Heart left ventricle (tissue), 13 donors: ENCODE results near the gene TRPM3.

Source experiments
- CTCF ChIP-seq, 12 donors: fragments of 200-600 bp; sonication (generic) in 4 of 12; IDR thresholded peaks; one replicate each; pipeline versions ENCODE4 v1.5.0 to v1.8.0; 2018 to 2022; ENCODE audit warnings: antibody characterized with exemption in 12 of 12, mild to moderate bottlenecking in 5 of 12
- POLR2A ChIP-seq, 2 donors: fragments of 450-650 bp; IDR thresholded peaks; one replicate each; pipeline ENCODE4 v1.6.1; 2017; ENCODE audit warnings: antibody characterized with exemption in 2 of 2, mild to moderate bottlenecking in 2 of 2, moderate library complexity in 2 of 2
- donor health status: ischemic (EF 13 %, LVEDD 7.1; RV severe dilation, severe dysfunction).
- donor health status: DM: no; HTN: yes; CAD: no.
- donor health status: DM: no; HTN: no; CAD: no.
- donor health status: ischemic (EF 25% LVEDD 6.9; RV normal size, moderate dysfunction).
- donor health status: ischemic (EF 25% LVEDD 5.7; RV mildly dilated, moderate dysfunction).
- donor health status: ischemic (EF 35%, LVEDD 5.7; RV mildly dilated, moderate dysfunction).
- donor health status: nonischemic (EF 11% LVEDD 7.7; RV severe dilation, severe dysfunction).
- donor health status: DM: yes; HTN: yes; CAD: no.
- donor health status: PGD.
- donor health status: ischemic (EF 29% LVEDD 5.4; RV normal size, mild dysfunction).
- donor health status: nonischemic (EF 23%, LVEDD 6.1; RV moderate dilation, normal function).

GRCh38 chr9:70566751-70567150 lies 554.7 kb downstream of the TRPM3 start:
- TF ChIP-seq CTCF (IDR thresholded peaks at IDR 0.05) (no peak), POLR2A (IDR thresholded peaks at IDR 0.05) (no peak)
